GM18951 (cell line): ENCODE results near the gene PPP1R37.
"Not testable (repeated sequence)": the region's sequence is repeated elsewhere in the genome, so short reads cannot be mapped to it uniquely, and the experiment has no call there.

ENCODE experiments used
- POLR2A ChIP-seq: IDR thresholded peaks from 4 replicates; pipeline ENCODE4 v1.6.1; 2011; ENCODE audit warnings: mild to moderate bottlenecking; ENCODE audit not compliant: insufficient read length, insufficient read depth; ENCODE audit errors: extremely low read depth
- in situ Hi-C: fragments of 300-500 bp; cut with MboI; formaldehyde crosslinking; loops from one replicate; pipeline ENCODE4 v1.12.0; 2022; ENCODE audit warnings: low sequenced_read_pairs, mixed read lengths, inconsistent platforms; ENCODE audit not compliant: unreplicated experiment

The PPP1R37 gene

GRCh38 chr19:45101806-45102205 is 8.8 kb downstream of the PPP1R37 start:
- in situ Hi-C loops: no loop called here
- no peak for TF ChIP-seq POLR2A

GRCh38 chr19:45102481-45102880 is 9.5 kb downstream of the PPP1R37 start:
- no peak for TF ChIP-seq POLR2A
- in situ Hi-C loops: no loop called here

- no peak for TF ChIP-seq POLR2A
- in situ Hi-C loops: no loop called here
Observed at GRCh38 chr19:45103156-45103507, 10.2 kb downstream of the PPP1R37 start.

GRCh38 chr19:45103508-45104319 is 10.7 kb downstream of the PPP1R37 start:
- in situ Hi-C loops: no loop called here
- no peak for TF ChIP-seq POLR2A

- TF ChIP-seq POLR2A: no peak
- in situ Hi-C loops: no loop called here
Observed at GRCh38 chr19:45104658-45105349, 11.8 kb downstream of the PPP1R37 start.

- in situ Hi-C loops: not testable (repeated sequence)
Observed at GRCh38 chr19:45106363-45106762, 13.4 kb downstream of the PPP1R37 start.

- in situ Hi-C loops: no loop called here
Observed at GRCh38 chr19:45107621-45108150, 14.7 kb downstream of the PPP1R37 start.

GRCh38 chr19:45110851-45111266 is 17.9 kb downstream of the PPP1R37 start:
- in situ Hi-C loops: no loop called here

More at GRCh38 chr19:45107621-45108150, 14.7 kb downstream of the PPP1R37 start:
- TF ChIP-seq POLR2A: no peak

GRCh38 chr19:45112111-45112827 is 19.3 kb downstream of the PPP1R37 start:
- in situ Hi-C loops: no loop called here
- TF ChIP-seq POLR2A: no peak

More at GRCh38 chr19:45110851-45111266, 17.9 kb downstream of the PPP1R37 start:
- no peak for TF ChIP-seq POLR2A

GRCh38 chr19:45113628-45114027 is 20.6 kb downstream of the PPP1R37 start:
- no peak for TF ChIP-seq POLR2A
- in situ Hi-C loops: no loop called here

GRCh38 chr19:45114116-45114515 is 21.1 kb downstream of the PPP1R37 start:
- no peak for TF ChIP-seq POLR2A
- in situ Hi-C loops: no loop called here

GRCh38 chr19:45115809-45116615 is 23.0 kb downstream of the PPP1R37 start:
- no peak for TF ChIP-seq POLR2A
- in situ Hi-C loops: no loop called here
